Fibroblast of lung (primary cell): ENCODE measurements around the gene HPSE2.

Experiments used
- EZH2 ChIP-seq: IDR thresholded peaks from 2 replicates; pipeline ENCODE4 v1.5.1; 2012; ENCODE audit warnings: low read length, control low read depth, mild to moderate bottlenecking; ENCODE audit errors: missing control alignments
- TF ChIP-seq, protein P1 (sequence below), 2 donors: IDR thresholded peaks in 1 of 2; conservative IDR thresholded peaks in 1 of 2; 1 replicate in 1 of 2; 2 replicates in 1 of 2; pipeline ENCODE4 v1.5.1; 2011 to 2012; ENCODE audit warnings: low read length in 2 of 2, control low read depth in 1 of 2, inconsistent platforms in 1 of 2, low read depth in 1 of 2, mild to moderate bottlenecking in 1 of 2

GRCh38 chr10:98444314-98445006, 791.2 kb downstream of the HPSE2 start:
- TF ChIP-seq, protein P1, sequence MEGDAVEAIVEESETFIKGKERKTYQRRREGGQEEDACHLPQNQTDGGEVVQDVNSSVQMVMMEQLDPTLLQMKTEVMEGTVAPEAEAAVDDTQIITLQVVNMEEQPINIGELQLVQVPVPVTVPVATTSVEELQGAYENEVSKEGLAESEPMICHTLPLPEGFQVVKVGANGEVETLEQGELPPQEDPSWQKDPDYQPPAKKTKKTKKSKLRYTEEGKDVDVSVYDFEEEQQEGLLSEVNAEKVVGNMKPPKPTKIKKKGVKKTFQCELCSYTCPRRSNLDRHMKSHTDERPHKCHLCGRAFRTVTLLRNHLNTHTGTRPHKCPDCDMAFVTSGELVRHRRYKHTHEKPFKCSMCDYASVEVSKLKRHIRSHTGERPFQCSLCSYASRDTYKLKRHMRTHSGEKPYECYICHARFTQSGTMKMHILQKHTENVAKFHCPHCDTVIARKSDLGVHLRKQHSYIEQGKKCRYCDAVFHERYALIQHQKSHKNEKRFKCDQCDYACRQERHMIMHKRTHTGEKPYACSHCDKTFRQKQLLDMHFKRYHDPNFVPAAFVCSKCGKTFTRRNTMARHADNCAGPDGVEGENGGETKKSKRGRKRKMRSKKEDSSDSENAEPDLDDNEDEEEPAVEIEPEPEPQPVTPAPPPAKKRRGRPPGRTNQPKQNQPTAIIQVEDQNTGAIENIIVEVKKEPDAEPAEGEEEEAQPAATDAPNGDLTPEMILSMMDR (conservative IDR thresholded peaks at IDR 0.05 in 1 of 2, IDR thresholded peaks at IDR 0.05 in 1 of 2; ENCODE audit: low read depth in 1 of 2, low read length in 2 of 2): no peak
- TF ChIP-seq EZH2: no peak
